GM18511 (cell line): Measurements from ENCODE around the gene SYT6.
"Not testable (repeated sequence)": the region's sequence is repeated elsewhere in the genome, so short reads cannot be mapped to it uniquely, and the experiment has no call there.

ENCODE experiments used
- ATAC-seq: cut with Tn5 transposase; IDR thresholded peaks from one replicate; pipeline ENCODE4 v1.9.1; 2021; ENCODE audit warnings: mild to moderate bottlenecking, moderate library complexity; ENCODE audit not compliant: unreplicated experiment

Gene SYT6

GRCh38 chr1:114075546-114076242, 78.0 kb downstream of the SYT6 start:
- no peak for ATAC-seq

- no peak for ATAC-seq
These were observed 78.6 kb downstream of the SYT6 start for GRCh38 chr1:114075105-114075504.

- no peak for ATAC-seq
These were observed 81.4 kb downstream of the SYT6 start for GRCh38 chr1:114072246-114072645.

GRCh38 chr1:114069762-114070161, 83.9 kb downstream of the SYT6 start:
- not testable (repeated sequence) for ATAC-seq

- ATAC-seq: not testable (repeated sequence)
These were observed 85.0 kb downstream of the SYT6 start for GRCh38 chr1:114068684-114069083.

- not testable (repeated sequence) for ATAC-seq
These were observed 88.0 kb downstream of the SYT6 start for GRCh38 chr1:114065671-114066070.

- no peak for ATAC-seq
These were observed 90.1 kb downstream of the SYT6 start for GRCh38 chr1:114063544-114063943.

- no peak for ATAC-seq
These were observed 91.1 kb downstream of the SYT6 start for GRCh38 chr1:114062477-114063099.

GRCh38 chr1:114061121-114061830, 92.4 kb downstream of the SYT6 start:
- no peak for ATAC-seq

GRCh38 chr1:114058236-114058635, 95.4 kb downstream of the SYT6 start:
- not testable (repeated sequence) for ATAC-seq

- ATAC-seq: no peak
These were observed 99.5 kb downstream of the SYT6 start for GRCh38 chr1:114054148-114054547.

- ATAC-seq: no peak
These were observed 105.4 kb downstream of the SYT6 start for GRCh38 chr1:114048232-114048631.

GRCh38 chr1:114043548-114043947, 110.1 kb downstream of the SYT6 start:
- no peak for ATAC-seq

- no peak for ATAC-seq
These were observed 110.6 kb downstream of the SYT6 start for GRCh38 chr1:114043054-114043453.

GRCh38 chr1:114040273-114041015, 113.2 kb downstream of the SYT6 start:
- no peak for ATAC-seq
